GM18520 (cell line): ENCODE results near the gene BRAF.
"Not testable (repeated sequence)": the region's sequence is repeated elsewhere in the genome, so short reads cannot be mapped to it uniquely, and the experiment has no call there.

Source experiments
- ATAC-seq: cut with Tn5 transposase; IDR thresholded peaks from one replicate; pipeline ENCODE4 v1.9.1; 2021; ENCODE audit not compliant: unreplicated experiment

BRAF gene

DNA sequence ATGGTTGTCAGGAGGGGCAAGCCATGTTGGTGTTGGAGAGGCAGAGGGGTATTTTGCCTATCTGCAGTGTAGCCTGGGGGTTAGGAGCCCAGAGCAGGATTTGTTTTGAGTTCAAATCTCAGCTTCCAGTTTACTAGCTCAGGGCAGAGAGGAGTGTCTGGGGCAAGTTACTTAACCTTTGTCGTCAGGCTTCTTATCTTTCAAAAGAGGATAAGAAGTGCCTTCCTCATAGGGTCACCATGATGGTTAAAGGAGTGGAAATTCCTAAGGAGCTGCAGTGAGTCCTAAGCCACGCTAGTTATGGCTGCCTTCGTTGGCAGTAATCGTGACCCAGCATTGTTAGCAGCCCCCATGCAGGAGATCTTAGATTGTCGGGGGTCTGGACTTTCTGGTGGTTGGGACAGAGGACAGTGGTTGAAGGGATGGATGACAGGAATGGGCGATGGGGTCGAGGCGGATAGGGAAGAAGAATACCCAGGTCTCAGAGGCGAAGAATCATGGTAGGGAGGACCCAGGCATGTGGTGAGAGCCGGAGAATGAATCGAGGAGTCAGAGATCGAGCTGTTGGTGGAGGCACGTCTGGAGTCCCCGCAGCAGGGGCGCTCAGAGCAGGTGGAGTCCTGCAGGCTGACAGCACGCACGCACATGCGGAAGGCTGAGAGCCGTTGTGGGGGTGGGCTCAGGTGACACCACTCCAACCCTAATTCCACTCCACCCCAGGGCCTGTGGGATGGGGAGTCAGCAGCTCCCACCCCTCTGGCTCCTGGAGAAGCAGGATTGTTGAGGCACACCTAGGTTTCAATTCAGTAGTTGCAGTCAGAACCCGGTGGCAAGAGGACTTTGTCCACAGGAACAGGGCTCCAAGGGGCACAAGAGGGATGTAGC is 240.4 kb downstream of the BRAF start:
- ATAC-seq = no peak

DNA sequence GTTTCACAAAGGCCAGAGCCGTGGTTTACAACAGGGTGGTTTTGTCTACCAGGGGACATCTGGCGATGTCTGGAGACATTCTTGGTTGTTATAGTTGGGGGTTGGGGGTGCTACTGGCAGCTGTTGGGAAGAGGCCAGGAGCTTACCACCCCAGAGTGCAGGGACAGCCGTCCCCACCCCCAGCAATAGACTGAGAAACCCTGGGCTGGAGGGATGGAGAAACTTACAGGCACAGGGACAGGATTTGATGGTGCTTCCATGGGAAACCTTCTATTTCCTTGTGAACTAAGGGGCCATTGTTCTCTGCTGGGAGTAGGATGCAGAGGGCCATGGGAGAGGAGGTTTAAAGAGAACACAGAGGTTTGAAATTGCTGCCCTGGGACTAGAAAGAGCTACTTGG is 241.1 kb downstream of the BRAF start:
- ATAC-seq = no peak

DNA sequence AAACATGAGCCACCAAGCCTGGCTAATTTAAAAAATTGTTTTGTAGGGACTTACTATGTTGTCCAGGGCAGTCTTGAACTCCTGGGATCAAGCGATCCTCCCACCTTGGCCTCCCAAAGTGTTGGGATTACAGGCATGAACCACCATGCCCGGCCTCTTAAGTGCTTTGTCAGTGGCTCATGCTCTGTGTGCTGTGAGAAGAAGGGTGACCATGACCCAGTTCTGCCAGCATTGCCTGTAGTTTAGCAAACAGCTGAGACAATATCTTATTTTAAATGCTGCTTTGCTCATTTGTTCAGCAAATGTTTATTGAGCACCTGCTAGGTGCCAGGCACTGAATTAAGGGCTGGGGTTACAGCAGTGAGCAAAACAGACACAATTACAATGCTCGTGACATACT is 243.0 kb downstream of the BRAF start:
- ATAC-seq = no peak

DNA sequence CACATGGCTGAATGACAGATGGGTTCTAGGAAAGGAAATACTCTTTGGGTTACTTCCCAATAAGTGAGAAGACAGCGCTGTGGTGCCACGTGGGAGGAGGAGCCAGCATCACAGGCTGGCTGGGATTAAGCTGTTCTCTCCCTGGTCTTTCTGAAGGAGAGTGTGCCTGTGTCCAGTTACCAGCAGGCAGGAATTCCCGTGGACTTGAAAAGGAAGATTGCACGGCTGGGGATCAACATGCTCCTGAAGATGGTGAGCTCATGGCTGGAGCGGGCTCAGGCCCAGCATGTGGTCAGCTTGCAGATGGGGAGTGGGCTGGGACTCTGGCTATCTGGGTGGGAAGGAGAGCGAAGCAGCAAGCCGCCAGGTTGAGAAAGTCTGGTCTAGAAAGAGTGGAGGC is 243.8 kb downstream of the BRAF start:
- no peak for ATAC-seq

DNA sequence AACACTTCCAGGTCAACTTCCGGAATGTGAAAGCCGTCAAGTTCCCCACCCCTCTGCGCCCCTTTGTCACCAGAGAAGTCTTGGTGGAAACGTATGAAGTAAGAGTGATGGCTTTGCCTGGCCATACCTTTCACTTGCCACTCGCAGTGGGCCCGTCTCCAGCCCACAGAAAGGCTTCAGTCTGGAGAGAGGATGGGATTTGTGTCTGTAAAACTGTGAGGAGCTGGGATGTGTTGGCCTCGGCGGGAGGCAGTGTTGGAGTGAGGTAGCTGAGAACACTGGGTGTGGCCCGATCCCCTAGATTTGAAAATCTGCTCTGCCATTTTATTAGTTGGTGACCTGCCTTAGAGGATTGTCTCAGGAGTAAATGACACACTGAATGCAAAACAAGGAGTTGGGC is 245.5 kb downstream of the BRAF start:
- no peak for ATAC-seq

DNA sequence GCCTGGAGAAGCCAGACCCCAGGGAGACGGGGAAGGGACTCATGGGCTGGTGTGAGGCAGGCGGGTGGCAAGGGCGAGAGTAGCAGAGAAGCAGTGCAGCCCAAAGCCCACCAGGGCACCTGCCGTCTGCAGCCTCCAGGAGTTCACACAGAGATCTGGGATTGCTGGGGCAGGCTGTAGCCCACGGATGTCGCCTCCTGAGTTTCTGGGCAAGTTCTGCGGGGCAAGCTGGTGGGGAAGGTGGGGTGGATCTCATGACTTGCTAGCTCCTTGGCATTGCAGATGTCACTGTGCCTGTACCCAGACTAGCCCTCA is 246.0 kb downstream of the BRAF start:
- no peak for ATAC-seq

DNA sequence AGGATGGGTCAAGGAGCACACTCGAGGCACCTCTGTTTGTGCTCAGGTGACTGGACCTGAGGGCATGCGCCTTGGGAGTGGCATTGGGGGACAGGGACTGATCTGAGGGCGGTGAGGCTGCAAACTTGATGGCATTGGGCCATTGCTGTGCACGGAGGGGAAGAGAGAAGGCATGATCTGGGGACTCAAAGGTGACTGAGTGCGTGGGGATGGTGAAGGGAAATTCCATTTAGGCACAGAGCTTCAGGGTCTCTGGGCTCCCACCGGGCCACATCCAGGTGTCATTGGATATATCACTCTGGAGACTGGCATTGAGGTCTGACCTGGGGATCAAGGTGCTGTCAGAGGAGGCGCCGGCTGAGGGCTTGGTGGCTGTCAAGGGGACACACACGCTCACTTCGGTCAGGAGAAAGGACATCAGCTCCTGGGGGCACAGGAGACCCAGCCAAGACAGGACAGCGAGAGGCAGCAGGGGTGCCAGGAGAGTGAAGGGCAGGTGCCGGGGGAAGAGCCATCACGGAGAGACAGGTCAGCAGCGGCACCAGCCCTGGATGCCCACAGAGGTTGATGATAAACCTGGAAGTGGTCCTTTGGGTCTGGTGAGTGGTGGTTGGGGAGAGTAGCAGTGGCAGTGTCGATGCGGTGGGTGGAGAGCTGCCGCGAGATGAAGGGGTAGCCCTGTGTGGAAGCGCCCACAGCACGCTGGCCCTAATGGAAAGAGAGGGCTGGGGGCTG is 246.5 kb downstream of the BRAF start:
- no peak for ATAC-seq

DNA sequence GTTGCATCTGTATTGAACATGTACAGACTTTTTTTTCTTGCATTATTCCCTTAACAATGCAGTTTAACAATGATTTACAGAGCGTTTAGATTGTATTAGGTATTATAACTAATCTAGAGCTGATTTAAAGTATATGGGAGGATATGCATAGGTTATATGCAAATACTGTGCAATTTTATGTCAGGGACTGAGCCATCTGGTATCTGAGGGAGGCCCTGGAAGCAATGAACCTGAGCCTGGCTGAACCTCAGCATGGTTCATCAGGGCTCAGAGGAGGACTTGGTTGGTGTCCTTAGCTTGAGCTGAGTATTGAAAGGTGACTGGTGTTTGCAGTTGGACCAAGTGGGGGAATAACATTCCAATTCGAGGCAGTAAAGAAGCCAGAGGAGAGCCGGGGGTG is 247.2 kb downstream of the BRAF start:
- no peak for ATAC-seq

DNA sequence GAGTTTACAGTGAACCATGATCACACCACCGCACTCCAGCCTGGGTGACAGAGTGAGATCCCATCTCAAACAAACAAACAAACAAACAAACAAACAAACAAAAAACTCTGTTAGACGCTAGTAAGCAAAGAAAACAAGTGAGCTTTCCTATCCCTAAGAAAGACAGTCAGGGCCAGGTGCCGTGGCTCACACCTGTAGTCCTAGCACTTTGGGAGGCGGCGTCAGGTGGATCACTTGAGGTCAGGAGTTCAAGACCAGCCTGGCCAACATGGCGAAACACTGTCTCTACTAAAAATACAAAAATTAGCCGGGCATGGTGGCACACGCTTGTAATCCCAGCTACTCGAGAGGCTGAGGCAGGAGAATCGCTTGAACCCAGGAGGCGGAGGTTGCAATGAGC is 247.8 kb downstream of the BRAF start:
- ATAC-seq = not testable (repeated sequence)

DNA sequence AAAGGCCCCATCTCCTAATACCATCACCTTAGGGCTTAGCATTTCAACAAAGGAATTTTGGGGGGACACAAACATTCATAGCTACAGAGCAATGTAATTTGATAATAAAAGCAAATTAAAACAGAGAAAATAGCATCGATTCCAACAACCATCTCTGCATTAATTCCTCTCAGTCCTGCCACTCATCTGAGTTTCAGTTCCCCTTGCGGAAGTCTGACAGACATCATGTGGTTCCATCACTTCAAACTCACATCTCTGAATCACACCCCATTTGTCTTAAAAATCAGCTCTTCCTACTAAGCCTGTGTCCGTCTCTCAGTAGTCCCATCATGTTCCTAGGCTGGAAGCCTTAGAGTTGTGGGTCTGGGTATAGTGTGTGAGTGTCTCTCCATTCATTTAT is 248.4 kb downstream of the BRAF start:
- peak; percentile 56 for ATAC-seq

DNA sequence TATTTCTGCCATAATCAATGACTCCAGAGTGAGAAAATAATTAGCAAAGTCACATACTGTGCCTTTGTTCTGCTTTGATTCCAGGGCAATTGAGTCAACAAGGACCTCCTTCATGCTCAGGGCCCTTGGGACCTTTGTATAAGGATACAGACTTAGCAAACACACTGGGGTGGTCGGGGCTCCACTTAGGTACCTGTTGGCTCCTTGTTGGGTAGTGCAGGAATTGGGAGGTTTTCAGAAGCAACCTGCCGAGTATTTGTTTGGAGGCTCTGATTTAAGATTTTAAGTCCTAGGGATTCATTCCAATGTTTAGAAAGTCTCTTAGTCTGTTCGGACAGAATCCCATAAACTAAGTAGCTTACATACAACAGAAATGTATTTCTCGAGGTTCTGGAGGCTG is 249.0 kb downstream of the BRAF start:
- ATAC-seq = no peak

DNA sequence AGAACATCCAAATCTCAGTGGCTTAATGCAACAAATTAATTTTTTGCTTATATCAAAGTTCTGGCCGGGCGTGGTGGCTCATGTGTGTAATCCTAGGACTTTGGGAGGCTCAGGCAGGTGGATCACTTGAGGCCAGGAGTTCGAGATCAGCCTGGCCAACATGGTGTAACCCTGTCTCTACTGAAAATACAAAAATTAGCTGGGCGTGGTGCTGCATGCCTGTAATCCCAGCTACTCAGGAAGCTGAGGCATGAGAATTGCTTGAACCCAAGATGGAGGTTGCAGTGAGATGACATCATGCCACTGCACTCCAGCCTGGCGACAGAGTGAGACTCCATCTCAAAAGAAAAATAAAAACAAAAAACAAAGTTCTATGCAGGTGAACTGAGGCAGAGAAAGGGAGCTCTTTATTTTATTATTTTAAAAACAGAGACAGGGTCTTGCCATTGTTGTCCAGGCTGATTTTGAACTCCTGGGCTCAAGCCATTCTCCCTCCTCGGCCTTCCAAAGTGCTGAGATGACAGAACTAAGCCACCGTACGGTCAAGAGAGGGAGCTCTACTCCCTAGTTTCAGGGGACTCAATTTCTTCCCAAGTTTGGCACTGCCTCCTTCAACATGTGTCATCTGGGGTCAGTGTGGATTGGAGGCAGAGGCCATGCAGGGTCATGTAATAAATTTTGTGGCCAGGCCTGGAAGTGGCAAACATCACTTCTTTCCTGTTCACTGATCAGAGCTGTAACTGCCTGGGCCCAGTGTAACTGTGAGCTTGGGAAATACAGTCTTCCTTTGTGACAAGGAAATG is 249.6 kb downstream of the BRAF start:
- no peak for ATAC-seq

DNA sequence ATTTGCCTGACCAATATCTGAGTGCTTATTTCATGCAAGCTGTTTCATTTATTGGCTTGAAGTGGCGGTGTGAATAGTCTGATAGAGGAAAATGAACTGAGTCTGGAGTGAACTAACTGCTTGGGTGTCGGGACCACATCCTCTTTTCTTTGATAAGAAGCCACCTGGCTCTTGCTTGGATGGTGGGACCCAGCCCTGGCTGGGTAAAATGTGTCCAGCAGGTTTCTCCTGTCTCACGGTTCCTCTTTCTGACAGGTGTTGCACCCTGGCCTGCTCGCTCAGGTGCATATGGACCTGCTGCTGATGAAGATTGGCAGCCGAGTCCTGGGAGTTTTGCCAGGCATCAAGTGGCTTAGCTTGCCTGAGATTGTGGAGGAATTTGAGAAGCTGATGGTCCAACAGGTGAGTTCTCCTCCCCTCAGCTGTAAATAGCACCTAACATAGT is 250.4 kb downstream of the BRAF start:
- ATAC-seq = no peak

DNA sequence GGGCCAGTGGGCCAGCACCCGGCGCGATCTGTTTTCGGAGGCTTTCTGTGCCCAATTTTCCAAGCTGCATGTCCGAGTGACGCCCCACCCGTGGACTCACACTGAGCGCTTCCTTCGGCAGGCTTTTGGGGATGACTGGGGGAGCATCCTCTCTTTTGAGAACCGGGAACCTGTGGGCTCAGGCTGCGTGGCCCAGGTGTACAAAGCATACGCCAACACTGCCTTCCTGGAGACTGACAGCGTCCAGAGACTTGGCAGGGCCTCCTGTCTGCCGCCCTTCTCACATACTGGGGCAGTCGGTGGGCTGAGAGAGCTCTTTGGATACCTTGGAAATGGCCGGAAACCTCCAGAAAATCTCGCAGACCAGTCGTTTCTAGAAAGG is 251.0 kb downstream of the BRAF start:
- ATAC-seq = no peak

DNA sequence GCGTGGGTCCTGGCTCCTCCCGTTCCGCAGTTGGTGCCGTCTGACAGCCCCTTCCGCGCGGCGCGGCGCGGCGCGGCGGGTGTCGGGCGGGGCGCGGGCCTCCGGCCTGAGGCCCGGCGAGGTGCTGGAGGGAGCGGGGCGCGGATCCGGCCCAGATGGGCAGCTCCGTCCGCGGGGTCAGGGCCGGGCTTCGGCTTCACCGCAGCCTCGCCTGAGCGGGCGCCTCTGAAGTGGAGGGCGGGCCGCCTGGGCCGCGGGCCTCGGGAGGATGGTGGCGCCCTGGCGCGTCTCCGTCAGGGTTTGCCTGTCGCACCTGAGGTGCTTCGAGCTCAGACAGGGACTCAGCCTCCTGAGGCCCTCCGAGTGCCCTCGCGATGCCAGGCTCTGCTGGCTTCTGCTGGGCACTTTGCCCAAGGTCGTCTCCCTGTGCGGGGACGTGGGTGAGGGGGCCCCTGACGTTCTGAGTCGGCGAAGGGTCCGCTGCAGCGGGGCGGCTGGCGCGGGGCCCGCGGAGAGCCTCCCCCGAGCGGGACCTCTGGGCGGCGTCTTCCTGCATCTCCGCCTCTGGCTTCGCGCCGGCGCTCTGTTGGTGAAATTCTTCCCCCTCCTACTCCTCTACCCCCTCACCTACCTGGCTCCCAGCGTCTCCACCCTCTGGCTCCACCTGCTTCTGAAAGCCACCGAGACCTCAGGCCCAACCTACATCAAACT is 251.5 kb downstream of the BRAF start:
- peak; percentile 34 for ATAC-seq

DNA sequence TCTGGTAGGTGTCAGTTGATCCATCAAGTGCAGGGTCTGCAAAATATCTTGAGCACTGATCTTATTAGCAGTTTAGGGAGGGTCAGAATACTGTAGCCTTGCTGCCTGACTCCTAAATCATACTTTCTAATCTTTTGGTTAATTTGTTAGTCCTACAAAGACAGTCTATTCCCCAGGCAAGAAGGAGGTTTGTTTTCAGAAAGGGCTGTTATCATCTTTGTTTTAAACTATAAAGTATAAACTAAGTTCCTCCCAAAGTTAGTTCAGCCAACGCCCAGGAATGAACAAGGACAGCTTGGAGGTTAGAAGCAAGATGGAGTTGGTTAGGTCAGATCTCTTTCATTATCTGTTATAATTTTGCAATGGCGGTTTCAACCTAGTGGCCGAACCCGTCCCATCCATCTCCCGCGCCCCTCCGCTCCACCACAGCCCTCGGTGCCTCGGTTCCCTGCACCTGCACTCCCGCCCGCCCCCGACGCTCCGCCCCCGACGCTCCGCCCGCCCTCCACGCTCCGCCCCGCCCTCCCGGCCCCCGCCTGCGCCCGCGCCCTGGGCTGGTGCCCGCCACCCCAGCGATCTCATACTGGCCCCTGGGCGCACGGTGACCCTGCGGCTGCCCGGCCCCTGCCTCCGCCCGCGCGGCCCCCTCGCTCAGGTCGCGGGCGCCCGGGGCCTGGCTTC is 252.2 kb downstream of the BRAF start, which contains the start of gene ADCK2:
ADCK2 (plus strand) TSS at position 564 of the 681 bp plus-strand sequence. CDS start 386 bp downstream, outside the sequence.
- ATAC-seq = peak; percentile 31

DNA sequence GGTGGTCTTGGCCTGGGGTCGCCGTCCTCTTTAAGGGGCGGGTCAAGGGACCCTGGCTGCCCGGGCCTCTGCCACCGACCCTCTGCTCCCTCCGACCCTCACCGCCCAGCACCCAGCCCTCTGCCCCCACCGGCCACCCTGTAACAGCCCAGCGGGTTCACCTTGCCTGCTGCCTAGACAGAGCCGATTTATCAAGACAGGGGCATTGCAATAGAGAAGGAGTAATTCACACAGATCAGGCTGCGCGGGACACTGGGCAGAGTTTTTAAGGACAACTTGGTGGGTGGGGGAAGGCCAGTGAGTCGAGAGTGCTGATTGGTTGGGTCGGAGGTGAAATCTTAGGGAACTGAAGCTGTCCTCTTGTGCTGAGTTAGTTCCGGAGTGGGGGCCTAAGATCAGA is 252.8 kb downstream of the BRAF start:
- ATAC-seq = no peak

DNA sequence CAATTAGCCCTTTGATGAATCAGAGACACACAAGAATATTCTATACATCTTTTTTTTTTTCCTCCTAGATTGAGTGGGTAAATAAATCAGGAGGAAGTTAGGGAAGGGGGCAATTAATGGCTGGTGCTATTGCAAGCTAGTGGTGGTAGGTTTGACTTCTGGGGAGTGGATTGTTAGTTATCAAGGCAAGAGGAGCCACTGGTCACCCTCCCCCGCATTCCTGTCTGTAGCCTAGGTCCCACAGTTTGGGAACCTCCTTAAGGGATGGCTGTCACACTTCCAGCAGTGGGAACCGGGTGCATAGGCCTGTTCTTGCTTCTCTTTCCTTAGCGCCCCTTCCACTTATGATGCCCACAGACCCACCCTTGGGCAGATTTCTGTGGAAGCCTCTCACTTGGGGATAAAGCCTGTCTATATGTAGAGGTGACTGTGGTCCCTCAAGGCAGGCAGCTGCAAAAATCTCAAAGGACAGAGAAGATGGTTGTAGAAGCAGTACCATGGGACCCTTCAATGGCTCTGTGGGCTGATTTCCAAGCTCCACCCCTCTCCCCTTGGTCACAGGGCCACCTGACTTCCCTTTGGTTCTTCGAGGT is 254.3 kb downstream of the BRAF start:
- no peak for ATAC-seq

DNA sequence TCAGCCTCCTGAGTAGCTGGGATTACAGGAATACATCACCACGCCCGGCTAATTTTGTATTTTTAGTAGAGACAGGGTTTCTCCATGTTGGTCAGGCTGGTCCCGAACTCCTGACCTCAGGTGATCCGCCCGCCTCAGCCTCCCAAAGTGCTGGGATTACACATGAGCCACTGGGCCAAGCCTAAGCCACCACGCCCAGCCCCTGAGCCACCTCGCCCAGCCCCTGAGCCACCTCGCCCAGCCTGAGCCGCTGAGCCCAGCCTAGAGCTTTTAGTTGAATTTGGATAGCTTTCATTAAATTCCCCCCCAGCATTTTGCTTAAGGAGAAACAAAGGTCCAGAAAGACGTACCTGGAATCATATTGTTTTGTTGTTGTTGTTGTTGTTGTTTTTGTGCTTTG is 254.9 kb downstream of the BRAF start:
- not testable (repeated sequence) for ATAC-seq

DNA sequence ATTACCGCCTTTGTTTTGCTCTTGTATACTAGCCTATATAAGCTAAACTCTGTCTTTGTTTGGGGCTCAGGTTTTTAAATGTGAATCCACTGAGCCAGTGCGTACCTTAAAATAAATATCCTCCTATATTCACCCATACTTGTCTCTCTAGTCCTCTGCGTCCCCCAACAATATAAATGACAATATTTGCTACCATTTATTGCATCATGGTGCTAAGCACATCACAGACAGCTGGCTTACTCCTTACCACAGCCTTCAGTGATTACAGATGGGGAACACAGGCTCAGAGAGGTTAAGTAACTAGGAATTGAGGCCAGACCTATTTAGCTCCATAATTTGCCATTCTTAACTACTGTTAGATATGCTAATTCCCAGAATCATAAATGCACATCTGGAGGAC is 255.4 kb downstream of the BRAF start:
- ATAC-seq = no peak
